ENCODE measurements around the gene MTMR12. TPM values are rescaled to one million over a fixed set of nuclear protein-coding genes. Genes with fewer than 3 reads are reported as not detected.
A peak's percentile ranks its signal among the peaks of the same experiment; 100 is the strongest.

The MTMR12 gene
- total and polyA plus RNA-seq, 8 donors = 9.7 to 32.3 (median 20.8) TPM

GRCh38 chr5:32254881-32255539, 57.7 kb downstream of the MTMR12 start:
- Histone ChIP-seq H3K27ac (peak overlapping the region in 2 of 4 donors; percentile 13 to 19), H3K4me1 (peaks cover 14 to 24% (median 20%) of the 10 kb centered on the region in 3 donors), H3K4me3 (no peak overlapping the region), H3K9me3 (no peaks in the 10 kb centered on the region), H3K36me3 (peaks cover 0 to 31% (median 7%) of the 10 kb centered on the region in 3 donors), H3K27me3 (no peaks in the 10 kb centered on the region)
- DNase-seq (peak in 3 of 6 donors; percentile 29 to 44 (median 39)), ATAC-seq (peak; percentile 30 to 76 (median 48)), FAIRE-seq (no peak)
- intact Hi-C loops (cut with DNase I) = no loop called here
- 34 to 38% methylated on average over 5 of the region's 5 CpGs for WGBS, 2 donors
- no peak for TF ChIP-seq CTCF (IDR thresholded peaks at IDR 0.05)

GRCh38 chr5:32251871-32252458, 60.8 kb downstream of the MTMR12 start:
- no peaks in the 10 kb centered on the region for H3K9me3 ChIP-seq
- H3K36me3 ChIP-seq = peaks cover 0 to 50% (median 10%) of the 10 kb centered on the region in 3 donors
- no peak overlapping the region for H3K4me3 ChIP-seq
- intact Hi-C loops (cut with DNase I) = no loop called here
- no peak for DNase-seq
- no peaks in the 10 kb centered on the region for H3K27me3 ChIP-seq
- no peak overlapping the region for H3K27ac ChIP-seq
- H3K4me1 ChIP-seq = peaks cover 27 to 31% (median 28%) of the 10 kb centered on the region in 3 donors
- FAIRE-seq = no peak
- ATAC-seq = no peak
- WGBS, 2 donors = 90 to 91% methylated on average over 8 of the region's 8 CpGs
- TF ChIP-seq CTCF (IDR thresholded peaks at IDR 0.05) = no peak

- Histone ChIP-seq H3K27ac (peak overlapping the region in 3 of 4 donors; percentile 48 to 73 (median 66)), H3K27me3 (no peaks in the 10 kb centered on the region), H3K9me3 (no peaks in the 10 kb centered on the region), H3K4me3 (no peak overlapping the region), H3K36me3 (peaks cover 0 to 52% (median 17%) of the 10 kb centered on the region in 3 donors), H3K4me1 (peaks cover 15 to 19% (median 16%) of the 10 kb centered on the region in 3 donors)
- peak; percentile 93 to 97 (median 96) for ATAC-seq
- WGBS, 2 donors = 17 to 23% methylated on average over 2 of the region's 2 CpGs
- peak in 4 of 6 donors; percentile 50 to 77 (median 62) for DNase-seq
- intact Hi-C loops (cut with DNase I) = no loop called here
- no peak for TF ChIP-seq CTCF (IDR thresholded peaks at IDR 0.05)
- no peak for FAIRE-seq
These were observed 63.1 kb downstream of the MTMR12 start for GRCh38 chr5:32249668-32250067.

GRCh38 chr5:32245742-32246141, 67.0 kb downstream of the MTMR12 start:
- no peak for ATAC-seq
- H3K4me3 ChIP-seq = no peak overlapping the region
- no peak for FAIRE-seq

More at GRCh38 chr5:32245742-32246141, 67.0 kb downstream of the MTMR12 start:
- H3K27ac ChIP-seq = no peak overlapping the region
- WGBS, 2 donors = 85 to 100% methylated on average over 1 of the region's 1 CpG
- no peaks in the 10 kb centered on the region for H3K9me3 ChIP-seq
- no peak for DNase-seq
- intact Hi-C loops (cut with DNase I) = no loop called here
- peaks cover 14 to 19% (median 15%) of the 10 kb centered on the region in 3 donors for H3K4me1 ChIP-seq
- peaks cover 4 to 64% (median 27%) of the 10 kb centered on the region in 3 donors for H3K36me3 ChIP-seq
- TF ChIP-seq CTCF (IDR thresholded peaks at IDR 0.05) = no peak
- H3K27me3 ChIP-seq = no peaks in the 10 kb centered on the region
